Right atrium auricular region (tissue), 2 donors: ENCODE measurements around the gene FGF22. TPM values are rescaled to one million over a fixed set of nuclear protein-coding genes. Genes with fewer than 3 reads are reported as not detected.
A peak's percentile ranks its signal among the peaks of the same experiment; 100 is the strongest.

Experiments
- DNase-seq: peaks from one replicate; pipeline ENCODE4 v3.0.0-alpha.2; 2019; ENCODE audit warnings: low spot score
- H3K27ac ChIP-seq, 2 donors: fragments of 200-600 bp; sonication (generic); 1 replicate in 1 of 2; 2 replicates in 1 of 2; pipeline ENCODE4 v1.5.1; 2016 to 2019
- H3K27me3 ChIP-seq, 2 donors: fragments of 200-600 bp; sonication (generic); one replicate each; pipeline versions ENCODE4 v1.5.1 to v1.6.0; 2017 to 2019
- H3K36me3 ChIP-seq: fragments of 200-600 bp; sonication (generic); one replicate; pipeline ENCODE4 v1.5.1; 2016
- H3K4me1 ChIP-seq, 2 donors: fragments of 200-600 bp; sonication (generic); one replicate each; pipeline versions ENCODE4 v1.5.1 to v1.6.0; 2017 to 2019
- H3K4me3 ChIP-seq, 2 donors: fragments of 200-600 bp; sonication (generic); 1 replicate in 1 of 2; 2 replicates in 1 of 2; pipeline ENCODE4 v1.5.1; 2017 to 2019; ENCODE audit warnings: mild to moderate bottlenecking in 1 of 2, moderate library complexity in 1 of 2
- H3K9me3 ChIP-seq, 2 donors: fragments of 200-600 bp; sonication (generic); one replicate each; pipeline ENCODE4 v1.5.1; 2019
- CTCF ChIP-seq, 2 donors: fragments of 200-600 bp; sonication (generic); IDR thresholded peaks; one replicate each; pipeline ENCODE4 v1.5.1; 2019; ENCODE audit warnings: antibody characterized with exemption in 2 of 2
- total RNA-seq, 2 donors: library from RNA; depleted of rRNA; stranded (reverse); fragments of >200 nt; gene quantifications; one replicate each; pipeline ENCODE4 v1.1.0, GENCODE V29; 2016

FGF22 gene
- total RNA-seq, 2 donors from 2014 or later = 0.35 to 0.37 TPM

- Histone ChIP-seq H3K36me3 (no peaks in the 10 kb centered on the region), H3K27ac (no peak overlapping the region), H3K27me3 (no peaks in the 10 kb centered on the region), H3K4me3 (no peak overlapping the region), H3K9me3 (no peaks in the 10 kb centered on the region), H3K4me1 (peaks cover 0 to 26% of the 10 kb centered on the region in 2 donors)
- no peak for DNase-seq
- TF ChIP-seq CTCF (IDR thresholded peaks at IDR 0.05) = no peak
Measured at GRCh38 chr19:670609-671075, 31.0 kb downstream of the FGF22 start.

- Histone ChIP-seq H3K4me3 (no peak overlapping the region), H3K27ac (peak overlapping the region; percentile 91 to 100), H3K4me1 (peaks cover 0 to 53% of the 10 kb centered on the region in 2 donors), H3K36me3 (peaks cover 5% of the 10 kb centered on the region), H3K9me3 (no peaks in the 10 kb centered on the region), H3K27me3 (no peaks in the 10 kb centered on the region)
- no peak for DNase-seq
- no peak for TF ChIP-seq CTCF (IDR thresholded peaks at IDR 0.05)
Measured at GRCh38 chr19:674282-675151, 34.8 kb downstream of the FGF22 start.

GRCh38 chr19:676007-676338, 36.3 kb downstream of the FGF22 start:
- peaks cover 5% of the 10 kb centered on the region for H3K36me3 ChIP-seq
- peak overlapping the region; percentile 91 to 100 for H3K27ac ChIP-seq
- peak overlapping the region; percentile 61 to 72 for H3K4me3 ChIP-seq
- TF ChIP-seq CTCF (IDR thresholded peaks at IDR 0.05) = no peak
- no peak for DNase-seq
- no peaks in the 10 kb centered on the region for H3K27me3 ChIP-seq
- H3K9me3 ChIP-seq = no peaks in the 10 kb centered on the region
- peaks cover 0 to 56% of the 10 kb centered on the region in 2 donors for H3K4me1 ChIP-seq

GRCh38 chr19:676339-677105, 36.8 kb downstream of the FGF22 start, which contains the start of gene FSTL3:
Gene FSTL3 (plus strand): TSS chr19:676392. CDS start chr19:676424, 32 bp downstream.
- no peak for DNase-seq
- TF ChIP-seq CTCF (IDR thresholded peaks at IDR 0.05) = no peak
- H3K36me3 ChIP-seq = peaks cover 11% of the 10 kb centered on the region
- H3K4me3 ChIP-seq = peak within 1 kb of the TSS; percentile 61 to 72
- peak within 1 kb of the TSS; percentile 91 to 100 for H3K27ac ChIP-seq
- no peaks in the 10 kb centered on the region for H3K27me3 ChIP-seq
- peaks cover 0 to 56% of the 10 kb centered on the region in 2 donors for H3K4me1 ChIP-seq
- no peaks in the 10 kb centered on the region for H3K9me3 ChIP-seq

GRCh38 chr19:677201-677600, 37.5 kb downstream of the FGF22 start:
- peak; percentile 92 for DNase-seq
- Histone ChIP-seq H3K4me1 (peaks cover 0 to 56% of the 10 kb centered on the region in 2 donors), H3K27ac (peak overlapping the region; percentile 91 to 100), H3K4me3 (peak overlapping the region; percentile 61 to 72), H3K27me3 (no peaks in the 10 kb centered on the region), H3K36me3 (peaks cover 14% of the 10 kb centered on the region), H3K9me3 (no peaks in the 10 kb centered on the region)
- no peak for TF ChIP-seq CTCF (IDR thresholded peaks at IDR 0.05)
